ENCODE results near the gene PPM1H.
A peak's percentile ranks its signal among the peaks of the same experiment; 100 is the strongest.

PPM1H gene

GRCh38 chr12:62873116-62873825 is 61.7 kb downstream of the PPM1H start:
- DNase-seq (ENCODE audit: low spot score), result no peak

DNA sequence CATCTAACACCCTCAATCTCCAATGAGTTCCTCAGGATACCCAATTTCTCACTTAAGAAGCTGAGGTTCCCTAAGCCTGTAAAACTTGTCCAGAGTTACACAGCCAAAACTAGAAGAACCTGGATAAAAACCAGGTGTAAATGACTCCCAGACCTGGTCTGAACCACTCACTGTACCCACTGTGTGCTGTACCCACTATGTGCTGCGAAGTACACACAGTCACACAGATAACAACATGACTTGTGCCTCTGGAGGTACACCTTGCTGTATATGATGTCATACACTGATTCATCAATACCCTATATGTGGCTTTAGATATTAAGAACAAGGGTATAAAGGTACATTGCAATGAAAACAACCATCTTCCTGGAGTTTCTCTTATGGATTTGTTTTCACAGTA is 66.1 kb downstream of the PPM1H start:
- DNase-seq (ENCODE audit: low spot score), result no peak

- peak; percentile 24 for DNase-seq (ENCODE audit: low spot score)
Measured at GRCh38 chr12:62866451-62867082, 68.4 kb downstream of the PPM1H start.

DNA sequence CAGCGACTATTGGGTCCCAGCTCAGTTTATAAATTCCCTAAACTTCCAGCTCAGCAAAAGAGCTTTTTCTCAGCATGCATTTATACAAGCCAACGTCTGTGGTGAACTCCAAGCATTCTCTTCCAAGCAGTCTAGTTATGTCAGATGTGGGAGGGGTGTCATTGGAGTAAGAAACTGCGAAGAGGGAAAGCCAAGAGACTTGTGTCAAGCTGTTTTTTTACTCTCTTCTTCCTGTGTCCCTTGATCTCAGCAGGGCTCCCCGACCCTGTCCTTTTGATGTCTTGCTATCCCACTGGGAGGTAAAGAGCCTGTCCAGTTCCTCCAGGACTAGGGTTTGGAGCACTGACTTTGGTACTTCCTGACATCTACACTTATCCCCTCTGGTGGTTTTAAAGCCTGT is 69.0 kb downstream of the PPM1H start:
- no peak for DNase-seq (ENCODE audit: low spot score)

DNA sequence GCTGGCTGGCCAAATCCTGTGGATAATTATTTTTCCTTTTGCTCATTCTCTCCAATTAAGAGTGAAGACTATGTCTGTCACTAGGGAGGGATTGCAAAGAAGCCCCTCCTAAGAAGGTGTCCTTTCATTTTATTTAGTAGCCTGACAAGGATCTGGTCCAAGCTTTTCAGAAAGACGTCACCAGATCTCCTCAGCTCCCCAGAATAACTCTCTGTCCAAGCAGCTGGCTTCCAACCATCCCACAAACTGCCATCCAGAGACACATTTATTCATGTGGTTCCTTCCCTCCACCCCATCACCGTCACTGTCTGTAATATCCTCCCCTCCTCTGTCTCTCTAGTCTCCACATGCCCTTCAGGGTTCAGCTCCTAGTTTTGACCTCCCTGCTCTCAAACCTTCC is 69.9 kb downstream of the PPM1H start:
- no peak for DNase-seq (ENCODE audit: low spot score)

DNA sequence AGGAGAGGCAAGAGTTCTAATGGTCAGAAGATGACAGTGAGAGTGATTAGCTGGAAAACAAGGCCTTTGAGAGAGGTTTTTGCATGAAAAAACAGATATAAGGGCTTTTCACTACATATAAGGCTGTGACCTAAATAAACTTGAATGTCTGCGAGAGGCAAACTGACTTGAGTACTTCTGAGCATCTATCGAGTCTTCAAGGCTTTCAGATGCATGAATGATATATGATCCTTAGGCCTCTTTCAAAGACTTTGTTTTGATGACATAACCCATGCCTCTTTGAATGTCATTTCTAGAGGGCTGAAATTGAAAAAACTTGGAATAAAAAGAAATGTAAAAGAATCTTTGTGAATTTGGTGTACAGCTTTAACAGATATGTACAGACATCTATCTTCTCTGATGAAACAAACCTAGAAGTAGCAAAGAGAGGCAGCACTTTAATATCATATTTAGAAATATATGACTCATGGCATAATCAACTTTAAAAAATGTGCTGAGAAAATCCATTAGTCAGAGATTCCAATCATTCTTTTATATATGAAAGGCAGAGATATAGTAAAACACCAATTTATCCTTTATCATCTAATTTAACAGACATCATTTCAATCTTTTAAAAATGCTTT is 72.6 kb downstream of the PPM1H start:
- no peak for DNase-seq (ENCODE audit: low spot score)

GRCh38 chr12:62861586-62861985 is 73.4 kb downstream of the PPM1H start:
- no peak for DNase-seq (ENCODE audit: low spot score)

- DNase-seq (ENCODE audit: low spot score), result no peak
Measured at GRCh38 chr12:62860501-62861411, 74.2 kb downstream of the PPM1H start.

DNA sequence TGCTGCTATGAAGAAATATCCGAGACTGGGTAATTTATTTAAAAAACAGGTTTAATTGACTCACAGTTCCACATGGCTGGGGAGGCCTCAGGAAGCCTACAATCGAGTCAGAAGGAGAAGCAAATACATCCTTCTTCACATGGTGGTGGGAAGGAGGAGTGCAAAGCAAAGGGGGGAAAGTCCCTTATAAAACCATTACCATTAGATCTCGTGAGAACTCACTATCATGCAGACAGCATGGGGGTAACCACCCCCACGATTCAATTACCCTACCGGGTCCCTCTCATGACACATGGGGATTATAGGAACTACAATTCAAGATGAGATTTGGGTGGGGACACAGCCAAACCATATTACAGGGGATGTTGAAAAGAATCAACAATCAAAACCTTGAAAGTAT is 74.9 kb downstream of the PPM1H start:
- no peak for DNase-seq (ENCODE audit: low spot score)

DNA sequence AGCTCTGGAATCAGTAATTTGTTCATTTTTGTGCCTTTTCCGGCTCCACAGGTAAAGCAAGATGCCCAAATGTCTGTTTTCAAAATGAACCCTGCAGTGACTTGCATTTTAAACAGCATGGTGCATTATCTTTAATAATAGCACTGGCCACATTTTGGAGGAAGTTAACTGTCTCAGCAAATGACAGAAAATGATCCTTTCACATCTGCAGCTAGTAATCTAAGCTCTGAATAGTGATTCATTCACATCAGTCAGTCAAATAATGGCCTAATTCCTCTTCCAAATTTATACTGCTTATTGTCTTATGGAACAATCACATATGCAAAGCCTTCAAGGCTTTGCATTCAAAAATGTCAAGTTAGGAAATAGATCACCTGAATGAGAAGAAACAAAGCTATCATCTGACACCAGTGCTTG is 75.6 kb downstream of the PPM1H start:
- DNase-seq (ENCODE audit: low spot score), result no peak

GRCh38 chr12:62856454-62856853 is 78.5 kb downstream of the PPM1H start:
- DNase-seq (ENCODE audit: low spot score), result no peak

GRCh38 chr12:62854024-62854423 is 80.9 kb downstream of the PPM1H start:
- DNase-seq (ENCODE audit: low spot score), result no peak

DNA sequence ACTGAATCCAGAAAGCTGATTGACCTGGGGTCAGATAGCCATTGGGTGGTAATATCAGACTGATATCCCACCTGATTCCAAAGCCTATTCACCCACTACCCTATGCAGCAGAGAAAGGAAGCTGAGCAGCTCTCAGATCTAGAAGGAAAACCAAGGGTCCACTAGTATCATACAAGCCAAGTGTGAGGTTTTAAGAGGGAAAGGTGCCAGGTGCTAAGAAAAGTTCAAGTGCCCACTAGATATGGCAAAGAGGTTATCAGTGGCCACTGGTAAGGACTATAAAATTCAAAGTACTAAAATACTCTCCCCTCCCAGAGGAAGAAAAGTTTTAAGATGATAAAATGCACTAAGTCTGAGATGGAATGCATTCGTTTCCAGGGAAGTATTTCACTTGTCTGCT is 85.6 kb downstream of the PPM1H start:
- DNase-seq (ENCODE audit: low spot score), result no peak

DNA sequence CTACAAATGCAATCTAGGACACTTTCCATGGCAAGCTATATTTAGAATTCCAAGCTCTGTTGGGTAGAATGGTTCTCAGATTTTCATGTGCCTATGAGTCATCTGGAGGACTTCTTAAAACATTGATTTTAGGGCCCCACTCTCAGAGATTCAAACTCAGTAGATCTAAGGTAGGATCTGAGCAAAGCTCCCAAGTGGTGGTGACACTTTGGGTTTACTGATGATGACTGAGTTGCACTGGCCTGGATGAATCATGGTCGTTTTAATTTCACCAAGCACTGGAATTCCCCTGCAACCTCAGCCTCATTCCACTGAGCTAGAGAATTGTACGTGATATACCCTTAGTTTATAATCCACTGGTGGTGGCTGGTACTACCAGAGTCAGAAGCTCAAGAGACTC is 86.5 kb downstream of the PPM1H start:
- DNase-seq (ENCODE audit: low spot score), result no peak

DNA sequence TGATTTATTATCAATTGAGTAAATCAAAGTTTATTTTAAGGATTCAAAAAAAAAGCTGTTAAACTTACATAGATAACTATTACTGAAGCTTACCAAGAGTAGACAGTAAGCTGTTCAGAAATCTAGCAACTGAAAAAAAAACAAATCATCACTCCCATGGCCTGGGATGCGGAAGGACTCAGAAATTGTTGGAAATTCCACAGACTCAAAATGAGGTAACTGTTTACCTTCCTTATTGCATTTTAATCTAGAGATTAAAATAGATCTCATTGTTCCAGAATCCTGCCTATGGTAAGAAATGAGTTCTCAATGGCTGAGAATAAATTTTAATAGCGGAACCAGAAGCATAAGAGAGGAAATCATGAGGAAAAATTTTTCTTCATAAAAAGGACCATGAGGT is 87.2 kb downstream of the PPM1H start:
- no peak for DNase-seq (ENCODE audit: low spot score)

GRCh38 chr12:62846491-62846890 is 88.5 kb downstream of the PPM1H start:
- no peak for DNase-seq (ENCODE audit: low spot score)

DNA sequence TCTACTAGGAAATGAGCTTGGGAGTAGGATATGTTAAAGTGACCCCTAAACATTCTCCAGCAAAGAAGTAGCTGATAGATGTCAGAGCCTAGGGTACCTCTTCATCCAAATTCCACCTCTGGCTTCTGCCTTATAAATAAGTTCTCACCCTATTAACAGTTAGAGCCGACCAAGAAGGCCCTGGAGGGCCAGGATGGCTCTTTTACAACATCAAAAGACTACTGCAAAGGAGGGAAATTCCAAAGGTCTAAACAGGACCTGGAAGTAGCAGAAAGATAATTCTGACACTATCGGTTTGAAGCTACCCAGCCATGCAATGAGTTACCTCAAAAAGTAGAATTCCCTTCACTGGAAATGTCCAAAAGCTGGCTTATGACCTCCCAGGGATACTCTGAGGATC is 90.0 kb downstream of the PPM1H start:
- DNase-seq (ENCODE audit: low spot score), result no peak

- DNase-seq (ENCODE audit: low spot score), result no peak
Measured at GRCh38 chr12:62843716-62844115, 91.2 kb downstream of the PPM1H start.

DNA sequence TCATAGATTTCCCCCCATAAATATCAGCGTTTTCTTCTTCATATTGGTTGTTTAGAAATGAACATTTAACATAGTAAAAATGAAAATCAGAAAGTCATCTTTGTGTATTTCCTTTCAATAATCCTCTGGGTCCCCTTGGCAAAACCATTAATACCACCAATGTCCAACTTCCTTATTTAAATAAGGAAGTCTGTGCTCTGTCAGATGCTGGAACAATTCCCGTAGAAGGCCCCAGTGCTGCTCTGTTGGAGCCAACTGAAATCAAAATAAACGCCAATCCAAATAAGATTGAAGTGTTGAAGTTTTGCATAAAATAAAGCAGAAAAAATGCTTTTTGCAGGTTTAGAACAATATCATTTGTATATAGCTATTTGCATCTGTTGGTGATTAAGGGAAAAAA is 93.1 kb downstream of the PPM1H start:
- DNase-seq (ENCODE audit: low spot score), result no peak

DNA sequence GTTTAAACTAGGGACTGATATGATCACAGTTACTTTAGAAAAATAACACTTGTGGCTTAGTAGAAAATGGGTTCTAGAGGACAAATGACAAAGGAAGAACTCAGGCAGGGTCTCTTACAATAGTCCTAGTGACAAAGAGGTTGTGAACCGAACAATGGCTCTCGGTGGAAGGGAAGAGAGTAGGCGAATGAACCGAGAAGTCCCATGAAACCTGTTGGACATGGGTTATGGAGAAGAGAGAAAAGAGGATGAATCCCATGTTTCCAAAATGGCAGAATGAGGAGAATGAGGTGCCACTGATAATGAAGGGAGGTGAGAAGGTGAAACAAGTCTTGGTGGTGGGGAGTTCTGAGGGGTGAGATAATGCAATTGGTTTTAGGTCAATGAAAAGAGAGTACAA is 94.1 kb downstream of the PPM1H start:
- no peak for DNase-seq (ENCODE audit: low spot score)

- no peak for DNase-seq (ENCODE audit: low spot score)
Measured at GRCh38 chr12:62839869-62840660, 94.9 kb downstream of the PPM1H start.
